ENCODE measurements around the gene PSMD13. TPM values are rescaled to one million over a fixed set of nuclear protein-coding genes. Genes with fewer than 3 reads are reported as not detected.

The PSMD13 gene
- total RNA-seq, 1 experiment from 2014 or later, result 92.7 TPM

DNA sequence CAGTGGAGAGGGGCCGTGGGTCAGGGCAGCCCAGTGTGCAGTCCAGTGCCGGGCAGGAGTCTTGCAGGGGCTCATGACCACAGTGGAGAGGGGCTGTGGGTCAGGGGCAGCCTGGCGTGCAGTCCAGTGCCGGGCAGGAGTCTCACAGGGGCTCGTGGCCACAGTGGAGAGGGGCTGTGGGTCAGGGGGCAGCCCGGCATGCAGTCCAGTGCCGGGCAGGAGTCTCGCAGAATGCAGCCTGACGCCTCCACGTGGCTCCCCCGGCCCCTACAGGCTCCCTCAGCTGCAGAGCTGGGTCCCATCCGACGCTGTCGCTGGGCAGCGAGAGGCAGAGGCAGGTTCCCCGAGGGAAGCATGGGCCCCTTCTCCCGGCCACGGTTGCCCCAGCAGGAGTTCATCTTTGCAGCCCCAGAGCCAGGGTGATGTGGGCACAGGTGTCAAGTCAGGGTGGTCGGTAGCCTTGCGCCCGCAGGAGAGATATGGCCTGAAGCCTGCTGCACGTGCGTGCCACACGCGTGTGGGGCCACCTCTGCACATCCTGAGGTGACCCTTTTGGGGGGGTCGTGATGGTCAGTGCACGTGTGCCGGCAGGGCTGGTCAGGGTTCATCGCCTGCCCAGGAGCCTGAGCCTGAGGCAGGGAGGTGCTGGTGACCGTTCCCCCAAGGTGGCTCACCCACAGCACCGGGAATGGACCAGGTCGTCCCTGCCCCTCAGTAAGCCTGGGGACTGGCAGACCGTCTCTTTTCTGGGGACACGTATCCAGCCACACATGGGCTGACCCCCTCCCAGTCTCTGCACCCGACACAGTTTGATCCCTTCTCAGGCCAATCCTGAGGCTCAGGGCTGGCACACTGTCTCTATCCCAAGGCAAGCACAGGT lies 59.6 kb downstream of the PSMD13 start:
- H3K27me3 ChIP-seq (ENCODE audit: low read length), result no peaks in the 10 kb centered on the region
- no peaks in the 10 kb centered on the region for H4K20me1 ChIP-seq (ENCODE audit: insufficient read depth, low read depth, low read length)
- no peak overlapping the region for H3K9ac ChIP-seq (ENCODE audit: low read length)
- H2AFZ ChIP-seq (ENCODE audit: low read length), result no peak overlapping the region
- no peaks in the 10 kb centered on the region for H3K79me2 ChIP-seq (ENCODE audit: low read length)
- no peak overlapping the region for H3K27ac ChIP-seq (ENCODE audit: low read length)
- H3K9me2 ChIP-seq (replicated peaks; ENCODE audit: insufficient read depth, low read length), result no peaks in the 10 kb centered on the region
- no peak overlapping the region for H3K4me2 ChIP-seq (ENCODE audit: low read depth, low read length, poor library complexity, severe bottlenecking)
- no peak for DNase-seq
- H3K4me1 ChIP-seq (ENCODE audit: low read length), result no peaks in the 10 kb centered on the region
- H3K9me3 ChIP-seq (ENCODE audit: low read length), result no peaks in the 10 kb centered on the region
- H3K4me3 ChIP-seq (ENCODE audit: low read length), result no peak overlapping the region
- no peaks in the 10 kb centered on the region for H3K36me3 ChIP-seq (ENCODE audit: insufficient read depth, low read length)

DNA sequence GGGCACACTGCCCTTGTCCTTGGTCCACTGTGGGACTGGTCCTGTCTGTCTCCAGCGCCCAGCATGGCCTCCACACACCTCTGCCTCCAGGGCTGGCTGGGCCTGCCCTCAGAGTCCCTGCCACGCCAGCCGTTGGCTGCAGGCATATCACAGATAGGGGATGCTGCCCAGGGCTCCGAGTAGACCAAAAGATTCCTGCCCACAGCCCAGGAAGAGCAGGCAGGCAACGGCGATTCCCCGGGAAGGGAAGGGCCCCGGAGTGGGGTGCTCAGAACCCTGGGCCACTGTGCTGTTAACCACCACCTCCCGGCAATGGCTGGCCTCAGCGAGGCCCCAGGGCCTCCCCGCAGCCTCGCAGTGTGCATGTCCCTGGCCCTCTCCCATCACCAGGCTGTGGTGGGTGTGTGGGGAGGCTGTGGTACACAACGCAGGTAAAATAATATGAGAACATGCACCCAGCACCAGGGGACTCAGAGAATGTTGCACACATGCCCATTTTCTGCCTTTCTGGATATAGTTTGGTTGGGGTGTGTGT lies 60.3 kb downstream of the PSMD13 start:
- no peak overlapping the region for H3K4me2 ChIP-seq (ENCODE audit: low read depth, low read length, poor library complexity, severe bottlenecking)
- H2AFZ ChIP-seq (ENCODE audit: low read length), result no peak overlapping the region
- H3K27me3 ChIP-seq (ENCODE audit: low read length), result no peaks in the 10 kb centered on the region
- H3K9ac ChIP-seq (ENCODE audit: low read length), result no peak overlapping the region
- no peaks in the 10 kb centered on the region for H3K36me3 ChIP-seq (ENCODE audit: insufficient read depth, low read length)
- H3K4me1 ChIP-seq (ENCODE audit: low read length), result no peaks in the 10 kb centered on the region
- no peak for DNase-seq
- no peaks in the 10 kb centered on the region for H3K79me2 ChIP-seq (ENCODE audit: low read length)
- no peak overlapping the region for H3K4me3 ChIP-seq (ENCODE audit: low read length)
- no peaks in the 10 kb centered on the region for H3K9me3 ChIP-seq (ENCODE audit: low read length)
- no peak overlapping the region for H3K27ac ChIP-seq (ENCODE audit: low read length)
- no peaks in the 10 kb centered on the region for H3K9me2 ChIP-seq (replicated peaks; ENCODE audit: insufficient read depth, low read length)
- no peaks in the 10 kb centered on the region for H4K20me1 ChIP-seq (ENCODE audit: insufficient read depth, low read depth, low read length)

DNA sequence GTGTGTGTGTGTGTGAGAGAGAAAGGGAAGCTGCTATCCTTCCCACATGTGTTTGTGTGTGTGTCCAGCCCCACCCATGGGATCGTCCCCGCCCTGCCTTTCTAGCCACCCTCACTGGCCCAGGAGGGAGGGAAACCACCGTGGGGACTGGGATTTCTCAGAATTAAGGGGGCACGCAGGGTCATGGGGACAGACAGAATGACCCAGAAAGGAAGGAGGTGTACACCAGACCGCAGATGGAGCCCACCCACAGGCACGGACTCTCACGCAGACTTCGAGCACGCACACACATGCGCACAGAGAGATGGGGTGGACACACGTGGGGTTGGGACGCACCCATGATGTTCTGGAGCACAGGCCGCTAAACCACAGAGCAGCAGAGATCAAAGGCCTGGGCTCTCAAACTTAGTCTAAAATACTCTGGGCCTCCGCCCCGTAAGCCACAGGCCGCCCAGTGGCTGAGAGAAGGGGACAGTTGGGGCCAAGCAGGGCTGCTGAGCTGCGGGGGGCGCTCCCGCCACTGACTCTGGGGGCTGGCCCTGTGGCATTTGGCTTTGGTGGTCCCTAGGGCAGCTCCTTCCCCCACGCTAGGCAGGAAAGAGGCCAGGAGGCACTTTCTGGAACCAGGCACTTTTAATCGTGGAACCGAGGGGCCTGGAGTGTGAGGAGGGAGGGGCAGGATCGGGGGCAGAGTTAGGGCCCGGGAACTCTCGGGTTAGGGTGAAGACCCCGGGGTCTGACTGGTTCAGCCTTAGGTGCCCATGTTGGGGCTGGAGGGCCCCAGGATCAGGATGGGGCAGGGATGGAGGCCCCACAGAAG lies 61.0 kb downstream of the PSMD13 start:
- H3K9ac ChIP-seq (ENCODE audit: low read length), result no peak overlapping the region
- no peaks in the 10 kb centered on the region for H3K4me1 ChIP-seq (ENCODE audit: low read length)
- no peaks in the 10 kb centered on the region for H3K9me3 ChIP-seq (ENCODE audit: low read length)
- no peaks in the 10 kb centered on the region for H4K20me1 ChIP-seq (ENCODE audit: insufficient read depth, low read depth, low read length)
- H3K36me3 ChIP-seq (ENCODE audit: insufficient read depth, low read length), result no peaks in the 10 kb centered on the region
- H3K27me3 ChIP-seq (ENCODE audit: low read length), result no peaks in the 10 kb centered on the region
- no peak overlapping the region for H3K27ac ChIP-seq (ENCODE audit: low read length)
- no peaks in the 10 kb centered on the region for H3K79me2 ChIP-seq (ENCODE audit: low read length)
- H3K9me2 ChIP-seq (replicated peaks; ENCODE audit: insufficient read depth, low read length), result no peaks in the 10 kb centered on the region
- no peak overlapping the region for H2AFZ ChIP-seq (ENCODE audit: low read length)
- no peak overlapping the region for H3K4me2 ChIP-seq (ENCODE audit: low read depth, low read length, poor library complexity, severe bottlenecking)
- H3K4me3 ChIP-seq (ENCODE audit: low read length), result no peak overlapping the region
- DNase-seq, result no peak

DNA sequence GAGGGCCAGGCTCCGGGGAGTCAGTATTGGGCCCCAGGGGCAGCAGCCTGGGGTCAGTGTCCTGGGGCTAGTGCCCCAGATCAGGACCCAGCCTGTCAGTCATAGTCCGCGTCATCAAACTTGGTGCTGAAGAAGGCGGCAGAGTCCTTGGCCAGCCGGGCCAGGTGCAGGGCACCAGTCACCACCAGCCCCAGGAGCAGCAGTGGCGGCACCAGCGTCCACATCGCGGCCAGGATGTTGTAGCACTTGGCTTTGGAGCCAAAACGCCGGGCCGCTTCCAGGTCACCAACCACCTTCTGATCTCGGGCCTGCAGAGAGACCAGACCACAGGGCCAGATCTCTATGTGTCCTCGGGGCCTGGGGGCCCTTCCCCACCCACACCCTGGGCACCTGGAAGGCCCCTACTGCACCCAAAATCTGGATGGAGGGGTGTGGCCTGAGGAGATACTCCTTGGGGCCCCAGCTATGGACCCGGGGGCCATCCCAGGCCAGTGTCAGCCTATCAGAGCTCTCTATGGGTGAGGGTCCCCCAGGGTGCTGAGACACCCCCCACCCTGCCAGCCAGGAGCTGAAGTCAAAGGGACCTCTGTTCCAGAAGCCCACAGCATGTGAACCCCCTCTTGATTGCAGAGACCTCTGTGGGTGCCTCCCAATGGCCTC lies 61.8 kb downstream of the PSMD13 start:
- H3K4me2 ChIP-seq (ENCODE audit: low read depth, low read length, poor library complexity, severe bottlenecking), result no peak overlapping the region
- H3K9me3 ChIP-seq (ENCODE audit: low read length), result no peaks in the 10 kb centered on the region
- no peaks in the 10 kb centered on the region for H3K27me3 ChIP-seq (ENCODE audit: low read length)
- no peaks in the 10 kb centered on the region for H3K36me3 ChIP-seq (ENCODE audit: insufficient read depth, low read length)
- no peaks in the 10 kb centered on the region for H3K4me1 ChIP-seq (ENCODE audit: low read length)
- no peak overlapping the region for H3K9ac ChIP-seq (ENCODE audit: low read length)
- DNase-seq, result no peak
- H4K20me1 ChIP-seq (ENCODE audit: insufficient read depth, low read depth, low read length), result no peaks in the 10 kb centered on the region
- H3K4me3 ChIP-seq (ENCODE audit: low read length), result no peak overlapping the region
- no peak overlapping the region for H3K27ac ChIP-seq (ENCODE audit: low read length)
- H3K9me2 ChIP-seq (replicated peaks; ENCODE audit: insufficient read depth, low read length), result no peaks in the 10 kb centered on the region
- H3K79me2 ChIP-seq (ENCODE audit: low read length), result no peaks in the 10 kb centered on the region
- H2AFZ ChIP-seq (ENCODE audit: low read length), result no peak overlapping the region

DNA sequence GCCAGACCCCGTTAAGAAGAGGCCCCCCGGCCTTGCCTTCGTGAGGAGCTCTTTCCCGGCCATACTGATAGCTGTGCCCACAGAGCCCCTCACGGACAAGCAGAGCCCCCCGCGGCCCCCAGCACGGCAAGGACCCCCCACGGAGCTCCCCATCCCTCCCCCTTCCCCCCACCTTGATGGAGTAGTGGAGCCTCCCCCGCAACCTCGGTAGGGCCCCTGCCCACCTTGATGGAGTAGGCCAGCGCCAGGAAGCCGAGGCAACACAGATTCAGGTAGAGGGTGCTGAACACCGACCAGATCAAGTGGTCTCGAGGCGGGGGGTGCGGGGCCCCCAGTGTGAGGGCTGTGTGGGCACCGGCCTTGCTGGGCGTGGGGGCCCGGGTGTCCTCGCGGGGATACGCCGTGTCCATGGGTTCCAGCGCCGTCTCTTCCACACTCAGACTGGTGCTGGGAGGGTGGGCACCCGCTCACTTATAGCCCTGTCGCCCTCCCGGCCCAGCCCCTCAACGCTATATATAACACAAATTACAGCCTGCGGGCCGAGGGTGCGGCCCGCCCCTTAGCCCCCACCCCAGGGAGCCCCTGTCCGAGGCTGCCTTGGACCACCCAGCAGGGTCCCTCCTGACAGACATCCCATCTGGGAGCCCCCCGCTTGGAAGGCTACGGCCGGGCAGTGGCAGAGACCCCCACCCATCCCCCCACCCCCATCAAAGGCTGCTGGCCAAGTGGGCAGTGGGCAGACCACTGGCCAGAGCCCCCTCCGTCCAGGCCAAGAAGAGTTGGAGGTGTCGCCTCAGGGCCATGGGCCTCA lies 62.5 kb downstream of the PSMD13 start, which contains the start of gene IFITM5:
Gene IFITM5, minus strand, starts transcription at position 446 of the 811 bp plus-strand sequence. Its CDS starts 36 bp downstream, at position 410.
- H3K79me2 ChIP-seq (ENCODE audit: low read length), result no peaks in the 10 kb centered on the region
- no peaks in the 10 kb centered on the region for H4K20me1 ChIP-seq (ENCODE audit: insufficient read depth, low read depth, low read length)
- no peaks in the 10 kb centered on the region for H3K9me2 ChIP-seq (replicated peaks; ENCODE audit: insufficient read depth, low read length)
- DNase-seq, result no peak
- no peak within 1 kb of the TSS for H3K9ac ChIP-seq (ENCODE audit: low read length)
- H3K4me1 ChIP-seq (ENCODE audit: low read length), result no peaks in the 10 kb centered on the region
- no peak within 1 kb of the TSS for H3K27ac ChIP-seq (ENCODE audit: low read length)
- no peak within 1 kb of the TSS for H2AFZ ChIP-seq (ENCODE audit: low read length)
- H3K4me2 ChIP-seq (ENCODE audit: low read depth, low read length, poor library complexity, severe bottlenecking), result no peak within 1 kb of the TSS
- no peaks in the 10 kb centered on the region for H3K36me3 ChIP-seq (ENCODE audit: insufficient read depth, low read length)
- H3K4me3 ChIP-seq (ENCODE audit: low read length), result no peak within 1 kb of the TSS
- no peaks in the 10 kb centered on the region for H3K9me3 ChIP-seq (ENCODE audit: low read length)
- no peaks in the 10 kb centered on the region for H3K27me3 ChIP-seq (ENCODE audit: low read length)

DNA sequence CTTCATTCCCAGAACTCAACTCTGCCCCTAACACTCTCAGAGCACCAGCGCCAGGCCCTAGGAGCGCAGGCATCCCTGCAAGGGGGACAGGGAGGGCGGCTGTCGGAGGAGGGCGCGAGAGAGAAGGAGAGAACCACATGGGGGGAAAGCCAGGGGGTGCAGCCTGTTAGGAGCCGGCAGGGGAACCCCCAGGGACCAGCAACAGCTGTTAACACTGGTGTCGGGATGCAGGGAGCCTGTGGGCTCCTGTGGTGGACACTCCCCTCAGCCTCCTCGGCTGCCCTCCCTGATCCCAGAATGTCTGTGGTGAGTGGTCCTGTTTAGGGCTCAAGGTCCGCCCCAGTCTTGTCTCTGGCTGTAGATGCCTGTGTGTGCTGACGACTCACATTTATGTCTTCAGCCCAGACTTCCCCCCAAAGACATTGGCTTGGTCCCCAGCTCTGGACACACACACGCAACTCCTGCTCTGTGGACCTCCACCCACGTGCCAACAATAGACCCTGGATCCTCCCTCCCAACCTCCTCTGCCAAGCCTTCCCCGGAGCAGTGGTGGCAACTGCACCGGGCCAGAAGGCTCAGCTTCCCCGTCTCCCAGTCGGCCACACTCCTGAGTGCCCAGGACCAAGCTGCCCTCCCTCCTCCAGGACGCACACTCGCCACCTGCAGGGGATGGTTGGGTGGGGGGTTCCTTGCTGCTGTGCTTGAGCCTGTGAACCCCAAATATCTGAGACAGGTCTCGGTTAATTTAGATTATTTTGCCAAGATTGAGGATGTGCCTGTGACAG lies 63.4 kb downstream of the PSMD13 start:
- H3K36me3 ChIP-seq (ENCODE audit: insufficient read depth, low read length), result no peaks in the 10 kb centered on the region
- H3K79me2 ChIP-seq (ENCODE audit: low read length), result no peaks in the 10 kb centered on the region
- no peak overlapping the region for H2AFZ ChIP-seq (ENCODE audit: low read length)
- no peaks in the 10 kb centered on the region for H3K27me3 ChIP-seq (ENCODE audit: low read length)
- no peaks in the 10 kb centered on the region for H3K4me1 ChIP-seq (ENCODE audit: low read length)
- no peak overlapping the region for H3K4me2 ChIP-seq (ENCODE audit: low read depth, low read length, poor library complexity, severe bottlenecking)
- H3K9ac ChIP-seq (ENCODE audit: low read length), result no peak overlapping the region
- H3K9me3 ChIP-seq (ENCODE audit: low read length), result no peaks in the 10 kb centered on the region
- no peaks in the 10 kb centered on the region for H3K9me2 ChIP-seq (replicated peaks; ENCODE audit: insufficient read depth, low read length)
- no peaks in the 10 kb centered on the region for H4K20me1 ChIP-seq (ENCODE audit: insufficient read depth, low read depth, low read length)
- DNase-seq, result no peak
- no peak overlapping the region for H3K4me3 ChIP-seq (ENCODE audit: low read length)
- H3K27ac ChIP-seq (ENCODE audit: low read length), result no peak overlapping the region
